Glutamatergic neuron (in vitro differentiated cells): Measurements from ENCODE around the gene ABHD15. TPM values are rescaled to one million over a fixed set of nuclear protein-coding genes. Genes with fewer than 3 reads are reported as not detected.

Source experiments
- DNase-seq: peaks from one replicate; pipeline ENCODE4 v3.0.0; 2022
- H3K27ac Mint-ChIP-seq: one replicate; pipeline ENCODE4 v1.8.0; 2020; ENCODE audit warnings: mild to moderate bottlenecking, mixed read lengths, inconsistent platforms; ENCODE audit not compliant: unreplicated experiment
- H3K27me3 Mint-ChIP-seq: one replicate; pipeline ENCODE4 v1.8.0; 2020; ENCODE audit warnings: mild to moderate bottlenecking, moderate library complexity, mixed read lengths, inconsistent platforms; ENCODE audit not compliant: unreplicated experiment
- H3K36me3 Mint-ChIP-seq: one replicate; pipeline ENCODE4 v1.8.0; 2020; ENCODE audit warnings: mild to moderate bottlenecking, mixed read lengths, inconsistent platforms; ENCODE audit not compliant: unreplicated experiment
- H3K4me1 Mint-ChIP-seq: one replicate; pipeline ENCODE4 v1.8.0; 2020; ENCODE audit warnings: mild to moderate bottlenecking, low read depth, mixed read lengths, inconsistent platforms; ENCODE audit not compliant: unreplicated experiment
- H3K4me3 Mint-ChIP-seq: one replicate; pipeline ENCODE4 v1.8.0; 2020; ENCODE audit warnings: mild to moderate bottlenecking, mixed read lengths, inconsistent platforms; ENCODE audit not compliant: unreplicated experiment
- H3K9me3 Mint-ChIP-seq: one replicate; pipeline ENCODE4 v1.8.0; 2020; ENCODE audit warnings: mild to moderate bottlenecking, moderate library complexity, mixed read lengths, inconsistent platforms; ENCODE audit not compliant: unreplicated experiment
- CTCF ChIP-seq: fragments of 200-600 bp; sonication (generic); IDR thresholded peaks from one replicate; pipeline ENCODE4 v1.5.0; 2021; ENCODE audit not compliant: partially characterized antibody, unreplicated experiment
- total RNA-seq: library from RNA; stranded (reverse); fragmentation: NEBNext Ultra II Directional; extraction: Animal tissue kit (Norgen Biotek cat#: 25700); gene quantifications from one replicate; pipeline ENCODE4 v1.2.1, GENCODE V29; 2021; ENCODE audit not compliant: unreplicated experiment

Gene ABHD15
- total RNA-seq, 1 donor from 2014 or later = 2.5 TPM

GRCh38 chr17:29581583-29582253 lies 14.9 kb upstream of the ABHD15 start:
- no peak overlapping the region for H3K27ac Mint-ChIP-seq
- peaks cover 5% of the 10 kb centered on the region for H3K9me3 Mint-ChIP-seq
- no peak for TF ChIP-seq CTCF
- H3K36me3 Mint-ChIP-seq = no peaks in the 10 kb centered on the region
- H3K27me3 Mint-ChIP-seq = peaks cover 15% of the 10 kb centered on the region
- H3K4me3 Mint-ChIP-seq = no peak overlapping the region
- H3K4me1 Mint-ChIP-seq = peaks cover 19% of the 10 kb centered on the region
- DNase-seq = no peak

GRCh38 chr17:29579866-29580771 lies 13.3 kb upstream of the ABHD15 start:
- peak; percentile 86 for TF ChIP-seq CTCF
- peaks cover 15% of the 10 kb centered on the region for H3K27me3 Mint-ChIP-seq
- no peaks in the 10 kb centered on the region for H3K36me3 Mint-ChIP-seq
- peak overlapping the region; percentile 43 for H3K4me3 Mint-ChIP-seq
- DNase-seq = peak; percentile 87
- H3K9me3 Mint-ChIP-seq = peaks cover 5% of the 10 kb centered on the region
- peaks cover 17% of the 10 kb centered on the region for H3K4me1 Mint-ChIP-seq
- no peak overlapping the region for H3K27ac Mint-ChIP-seq

GRCh38 chr17:29578626-29579485 lies 12.0 kb upstream of the ABHD15 start:
- Mint-ChIP-seq H3K4me3 (no peak overlapping the region), H3K9me3 (peaks cover 3% of the 10 kb centered on the region), H3K27ac (no peak overlapping the region), H3K27me3 (peaks cover 16% of the 10 kb centered on the region), H3K36me3 (no peaks in the 10 kb centered on the region), H3K4me1 (peaks cover 11% of the 10 kb centered on the region)
- DNase-seq = no peak
- no peak for TF ChIP-seq CTCF

- Mint-ChIP-seq H3K4me1 (peaks cover 8% of the 10 kb centered on the region), H3K9me3 (peaks cover 2% of the 10 kb centered on the region), H3K27ac (no peak overlapping the region), H3K4me3 (no peak overlapping the region), H3K36me3 (no peaks in the 10 kb centered on the region), H3K27me3 (peaks cover 17% of the 10 kb centered on the region)
- peak; percentile 13 for DNase-seq
- TF ChIP-seq CTCF = no peak
Observed at GRCh38 chr17:29577385-29578211, 10.8 kb upstream of the ABHD15 start.
